GM18520 (cell line): ENCODE measurements around the gene MAN2B1.
"Not testable (repeated sequence)": the region's sequence is repeated elsewhere in the genome, so short reads cannot be mapped to it uniquely, and the experiment has no call there.

Experiments used
- ATAC-seq: cut with Tn5 transposase; IDR thresholded peaks from one replicate; pipeline ENCODE4 v1.9.1; 2021; ENCODE audit not compliant: unreplicated experiment

Gene MAN2B1

DNA sequence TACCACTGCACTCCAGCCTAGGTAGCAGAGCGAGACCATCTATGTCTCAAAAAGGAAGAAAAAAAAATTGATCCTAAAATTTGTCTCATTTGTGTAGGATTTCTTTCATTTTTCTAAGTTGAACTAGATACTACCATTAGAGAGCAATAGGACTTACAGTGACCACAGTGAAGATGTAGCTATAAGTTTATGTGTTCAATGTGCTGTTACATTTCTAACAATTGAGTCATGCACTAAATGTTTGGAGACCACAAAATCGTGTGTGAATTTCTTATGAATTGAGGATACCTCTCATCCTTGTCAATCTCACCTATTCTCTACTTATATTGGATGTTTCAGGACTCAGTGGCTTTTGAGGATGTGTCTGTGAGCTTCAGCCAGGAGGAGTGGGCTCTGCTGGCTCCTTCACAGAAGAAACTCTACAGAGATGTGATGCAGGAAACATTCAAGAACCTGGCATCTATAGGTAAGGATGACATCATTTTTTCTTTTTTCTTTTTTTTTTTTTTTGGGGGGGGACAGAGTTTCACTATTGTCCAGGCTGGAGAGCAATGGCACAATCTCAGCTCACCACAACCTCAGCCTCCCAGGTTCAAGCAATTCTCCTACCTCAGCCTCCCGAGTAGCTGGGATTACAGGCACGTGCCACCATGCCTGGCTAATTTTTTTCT lies 43.0 kb downstream of the MAN2B1 start:
- ATAC-seq, result no peak

GRCh38 chr19:12621253-12622024 lies 45.1 kb downstream of the MAN2B1 start:
- not testable (repeated sequence) for ATAC-seq

GRCh38 chr19:12617646-12618045 lies 48.9 kb downstream of the MAN2B1 start:
- ATAC-seq, result no peak

DNA sequence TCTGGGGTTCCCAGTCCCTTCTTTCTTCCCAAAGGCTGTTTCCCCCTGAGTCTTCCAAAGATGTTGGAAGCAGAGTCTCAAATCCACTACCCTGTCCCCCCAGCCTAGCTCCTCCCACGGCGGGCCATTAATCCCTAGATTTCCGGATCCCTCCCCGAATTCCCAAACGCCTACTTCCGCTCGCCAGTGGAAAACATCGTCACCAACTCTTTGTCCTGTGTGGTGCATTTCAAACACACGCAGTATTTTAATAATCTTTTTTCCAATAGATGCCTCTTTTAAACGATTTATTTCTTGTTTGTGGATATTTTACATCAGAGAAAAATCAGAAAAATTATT lies 55.2 kb downstream of the MAN2B1 start:
- ATAC-seq, result no peak

GRCh38 chr19:12610540-12611360 lies 55.8 kb downstream of the MAN2B1 start, which contains the start of the genes ZNF490 and ZNF791:
TSS of gene ZNF490 (minus strand) at chr19:12610813. CDS start at chr19:12610680, 133 bp downstream.
TSS of gene ZNF791 (plus strand) at chr19:12610920. CDS start at chr19:12611080, 160 bp downstream.
- peak; percentile 64 for ATAC-seq

GRCh38 chr19:12607631-12608030 lies 58.9 kb downstream of the MAN2B1 start:
- no peak for ATAC-seq

DNA sequence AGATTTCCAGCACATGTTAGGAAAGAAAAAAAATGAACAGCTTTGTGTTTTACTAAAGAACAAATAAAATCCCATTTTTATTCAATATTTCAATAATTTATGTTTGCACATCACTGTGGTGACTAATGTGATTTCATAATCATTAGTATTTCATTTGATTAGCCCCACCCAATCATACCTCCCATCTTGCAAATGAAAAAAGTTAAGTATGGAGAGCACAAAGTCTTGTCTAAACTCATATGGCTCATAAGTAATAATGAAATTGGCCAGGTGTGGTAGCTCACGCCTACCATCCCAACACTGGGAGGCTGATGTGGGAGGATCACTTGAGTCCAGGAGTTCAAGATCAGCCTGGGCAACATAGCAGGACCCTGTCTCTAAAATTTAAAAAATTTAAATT lies 59.7 kb downstream of the MAN2B1 start:
- no peak for ATAC-seq

- no peak for ATAC-seq
Measured at GRCh38 chr19:12603714-12604113, 62.8 kb downstream of the MAN2B1 start.

GRCh38 chr19:12597594-12597993 lies 68.9 kb downstream of the MAN2B1 start:
- no peak for ATAC-seq

GRCh38 chr19:12596927-12597548 lies 69.5 kb downstream of the MAN2B1 start:
- no peak for ATAC-seq
